Anterior cingulate cortex (tissue), 58 donors: Measurements from ENCODE around the gene APEX1.

Source experiments
- DNase-seq, 58 donors: peaks; one replicate each; lab custom pipeline; 2025; lab: John Stamatoyannopoulos, UW

Gene APEX1

GRCh38 chr14:20454516-20455354, at the start of gene APEX1, which contains the start of gene OSGEP:
TSS of gene APEX1 (plus strand) at chr14:20455226. CDS start at chr14:20455646, 420 bp downstream.
TSS of gene OSGEP (minus strand) at chr14:20454812. CDS start at chr14:20454683, 129 bp downstream.
- peak; percentile 88 to 99 (median 97) for DNase-seq

GRCh38 chr14:20409226-20409625, 45.8 kb upstream of the APEX1 start:
- DNase-seq = no peak

- DNase-seq = no peak
Observed at GRCh38 chr14:20412411-20412810, 42.6 kb upstream of the APEX1 start.

GRCh38 chr14:20412876-20413743, 41.9 kb upstream of the APEX1 start, which contains the start of gene TEP1:
TSS of gene TEP1 (minus strand) at chr14:20413501. CDS start at chr14:20408439, 5,062 bp downstream.
- DNase-seq = peak in 55 of 58 donors; percentile 21 to 85 (median 64)

GRCh38 chr14:20413744-20414082, 41.3 kb upstream of the APEX1 start:
- peak in 1 of 58 donors; percentile 13 for DNase-seq

GRCh38 chr14:20415782-20416206, 39.2 kb upstream of the APEX1 start:
- peak in 3 of 58 donors; percentile 5 to 53 (median 9) for DNase-seq

GRCh38 chr14:20416223-20416622, 38.8 kb upstream of the APEX1 start:
- DNase-seq = no peak

- DNase-seq = no peak
Observed at GRCh38 chr14:20417250-20418186, 37.5 kb upstream of the APEX1 start.

- no peak for DNase-seq
Observed at GRCh38 chr14:20418501-20418909, 36.5 kb upstream of the APEX1 start.

GRCh38 chr14:20419419-20419818, 35.6 kb upstream of the APEX1 start:
- no peak for DNase-seq

- no peak for DNase-seq
Observed at GRCh38 chr14:20421267-20421666, 33.8 kb upstream of the APEX1 start.

- no peak for DNase-seq
Observed at GRCh38 chr14:20422886-20423285, 32.1 kb upstream of the APEX1 start.

- DNase-seq = no peak
Observed at GRCh38 chr14:20424851-20425250, 30.2 kb upstream of the APEX1 start.

GRCh38 chr14:20427231-20428009, 27.6 kb upstream of the APEX1 start:
- DNase-seq = peak in 1 of 58 donors; percentile 11

GRCh38 chr14:20428010-20428365, 27.0 kb upstream of the APEX1 start:
- no peak for DNase-seq

- DNase-seq = no peak
Observed at GRCh38 chr14:20428802-20429201, 26.2 kb upstream of the APEX1 start.

- peak in 46 of 58 donors; percentile 9 to 74 (median 30) for DNase-seq
Observed at GRCh38 chr14:20429801-20430669, 25.0 kb upstream of the APEX1 start.
